SK-N-SH (cell line): Measurements from ENCODE around the gene DCHS1.

ENCODE experiments used
- CHD2 ChIP-seq: fragments of 150-350 bp; IDR thresholded peaks from 2 replicates; pipeline ENCODE4 v1.6.1; 2018; ENCODE audit warnings: low read length; ENCODE audit not compliant: partially characterized antibody
- CTCF ChIP-seq: fragments of 200-600 bp; sonication (generic); IDR thresholded peaks from 2 replicates; pipeline ENCODE4 v1.6.1; 2017; ENCODE audit warnings: antibody characterized with exemption, mild to moderate bottlenecking, moderate library complexity
- ELF1 ChIP-seq: IDR thresholded peaks from 2 replicates; pipeline ENCODE4 v1.4.0; 2012
- EP300 ChIP-seq, 2 experiments: IDR thresholded peaks; 2 replicates each; pipeline versions ENCODE4 v1.4.0 to v1.6.1; 2012; ENCODE audit warnings: borderline replicate concordance in 1 of 2, low read depth in 1 of 2, low read length in 1 of 2
- MXI1 ChIP-seq: IDR thresholded peaks from 2 replicates; pipeline ENCODE4 v1.6.1; 2012; ENCODE audit warnings: mild to moderate bottlenecking, low read depth, low read length, improper control_type of control experiment
- NRF1 ChIP-seq: IDR thresholded peaks from 2 replicates; pipeline ENCODE4 v1.6.1; 2012; ENCODE audit warnings: low read depth, mild to moderate bottlenecking, low read length
- PBX3 ChIP-seq: IDR thresholded peaks from 2 replicates; pipeline ENCODE4; 2012
- POLR2AphosphoS5 ChIP-seq: IDR thresholded peaks from 2 replicates; pipeline ENCODE4 v1.6.1; 2012; ENCODE audit warnings: low read depth, low read length
- RAD21 ChIP-seq: IDR thresholded peaks from 2 replicates; pipeline ENCODE4 v1.6.1; 2012; ENCODE audit warnings: mild to moderate bottlenecking, low read length
- RFX5 ChIP-seq: IDR thresholded peaks from 2 replicates; pipeline ENCODE4 v1.6.1; 2012; ENCODE audit warnings: mild to moderate bottlenecking, improper control_type of control experiment, low read length
- TAF1 ChIP-seq: IDR thresholded peaks from 2 replicates; pipeline ENCODE4 v1.6.1; 2012; ENCODE audit warnings: low read depth, mild to moderate bottlenecking, low read length, moderate library complexity, borderline replicate concordance
- TCF12 ChIP-seq: IDR thresholded peaks from 2 replicates; pipeline ENCODE4 v1.4.0; 2012
- USF2 ChIP-seq: fragments of 150-350 bp; IDR thresholded peaks from 2 replicates; pipeline ENCODE4 v1.6.1; 2017; ENCODE audit warnings: antibody characterized with exemption, low read length, low read depth, borderline replicate concordance

GRCh38 chr11:6626971-6627761 lies 28.4 kb downstream of the DCHS1 start:
- TF ChIP-seq USF2, result no peak
- no peak for TF ChIP-seq RFX5
- TF ChIP-seq ELF1, result no peak
- TF ChIP-seq PBX3, result no peak
- no peak for TF ChIP-seq NRF1
- no peak for TF ChIP-seq CTCF
- TF ChIP-seq RAD21, result no peak
- TF ChIP-seq POLR2AphosphoS5, result no peak
- no peak for TF ChIP-seq TAF1
- TF ChIP-seq TCF12, result no peak
- no peak for TF ChIP-seq CHD2
- no peak for TF ChIP-seq EP300 (IDR thresholded peaks at IDR 0.05; ENCODE audit: borderline replicate concordance in 1 of 2, low read depth in 1 of 2, low read length in 1 of 2)
- TF ChIP-seq MXI1, result no peak
